GM23338 (cell line): ENCODE measurements around the gene DOCK1. TPM values are rescaled to one million over a fixed set of nuclear protein-coding genes. Genes with fewer than 3 reads are reported as not detected.

Experiments used
- ATAC-seq: fragments of 200-7000 bp; cut with Tn5 transposase; 3 replicates; pipeline ENCODE4 v1.9.1; 2020
- DNase-seq: peaks from one replicate; pipeline ENCODE4 v3.0.0-alpha.2; 2015; ENCODE audit warnings: low spot score
- H2AFZ ChIP-seq: fragments of 200-600 bp; sonication (generic); 2 replicates; pipeline ENCODE4 v1.8.0; 2016; ENCODE audit warnings: antibody characterized with exemption, mild to moderate bottlenecking, moderate library complexity
- H3F3A ChIP-seq: fragments of 200-600 bp; sonication (generic); replicated peaks from 2 replicates; pipeline ENCODE4 v1.8.0; 2017; ENCODE audit warnings: antibody characterized with exemption, mixed run types, low read depth
- H3K27ac ChIP-seq: fragments of 200-600 bp; sonication (generic); 2 replicates; pipeline ENCODE4 v1.6.1; 2016; ENCODE audit warnings: low read depth
- H3K27me3 ChIP-seq: fragments of 200-600 bp; sonication (generic); 2 replicates; pipeline ENCODE4 v1.8.0; 2016; ENCODE audit warnings: mild to moderate bottlenecking, mixed run types, moderate library complexity; ENCODE audit not compliant: insufficient read depth
- H3K36me3 ChIP-seq: fragments of 200-600 bp; sonication (generic); 2 replicates; pipeline ENCODE4 v1.8.0; 2016; ENCODE audit warnings: mild to moderate bottlenecking; ENCODE audit not compliant: insufficient read depth
- H3K4me1 ChIP-seq: fragments of 200-600 bp; sonication (generic); 2 replicates; pipeline ENCODE4 v1.8.0; 2016; ENCODE audit warnings: mild to moderate bottlenecking, moderate library complexity; ENCODE audit not compliant: insufficient read depth
- H3K4me2 ChIP-seq: fragments of 200-600 bp; sonication (generic); 2 replicates; pipeline ENCODE4 v1.7.1; 2017; ENCODE audit warnings: mixed run types
- H3K4me3 ChIP-seq: fragments of 200-600 bp; sonication (generic); 2 replicates; pipeline ENCODE4 v1.6.1; 2016; ENCODE audit warnings: mixed run types
- H3K79me2 ChIP-seq: fragments of 200-600 bp; sonication (generic); replicated peaks from 2 replicates; pipeline ENCODE4 v1.8.0; 2017; ENCODE audit warnings: mild to moderate bottlenecking; ENCODE audit not compliant: insufficient read depth
- H3K9me2 ChIP-seq: fragments of 200-600 bp; sonication (generic); 2 replicates; pipeline ENCODE4 v1.8.0; 2017; ENCODE audit not compliant: insufficient read depth
- H4K20me1 ChIP-seq: fragments of 200-600 bp; sonication (generic); replicated peaks from 2 replicates; pipeline ENCODE4 v1.8.0; 2017; ENCODE audit warnings: mild to moderate bottlenecking; ENCODE audit not compliant: insufficient read depth
- H3K27ac Mint-ChIP-seq: 2 replicates; pipeline ENCODE4 v1.8.0; 2020; ENCODE audit warnings: inconsistent platforms, mild to moderate bottlenecking, moderate library complexity, mixed read lengths
- H3K27me3 Mint-ChIP-seq: 3 replicates; pipeline ENCODE4 v1.8.0; 2022; ENCODE audit warnings: low read depth, mild to moderate bottlenecking, moderate library complexity, mixed read lengths, inconsistent platforms; ENCODE audit not compliant: insufficient read depth, poor library complexity
- H3K36me3 Mint-ChIP-seq: 3 replicates; pipeline ENCODE4 v1.8.0; 2021; ENCODE audit warnings: low read depth, mild to moderate bottlenecking, inconsistent platforms, moderate library complexity, mixed read lengths
- H3K4me1 Mint-ChIP-seq: 3 replicates; pipeline ENCODE4 v1.8.0; 2020; ENCODE audit warnings: mild to moderate bottlenecking, inconsistent platforms, mixed read lengths
- H3K4me3 Mint-ChIP-seq: 3 replicates; pipeline ENCODE4 v1.8.0; 2021; ENCODE audit warnings: moderate library complexity, mild to moderate bottlenecking, inconsistent platforms, mixed read lengths
- H3K9me3 Mint-ChIP-seq: 3 replicates; pipeline ENCODE4 v1.8.0; 2020; ENCODE audit warnings: moderate library complexity, mild to moderate bottlenecking, inconsistent platforms, mixed read lengths
- CREB1 ChIP-seq: fragments of 250-450 bp; sonication (Bioruptor Pico); IDR thresholded peaks from 2 replicates; pipeline ENCODE4 v1.5.0; 2020; ENCODE audit warnings: low read depth, mild to moderate bottlenecking, moderate library complexity
- EZH2phosphoT487 ChIP-seq: fragments of 200-600 bp; sonication (generic); IDR thresholded peaks from one replicate; pipeline ENCODE4 v1.8.1; 2018; ENCODE audit warnings: antibody characterized with exemption; ENCODE audit not compliant: unreplicated experiment
- JUNB ChIP-seq: IDR thresholded peaks from one replicate; pipeline ENCODE4 v1.6.1; 2016; ENCODE audit warnings: antibody characterized with exemption; ENCODE audit not compliant: unreplicated experiment
- NANOG ChIP-seq: IDR thresholded peaks from 2 replicates; pipeline ENCODE4 v1.6.1; 2016; ENCODE audit warnings: antibody characterized with exemption, borderline replicate concordance
- ZNF114 ChIP-seq: fragments of 250-450 bp; sonication (Bioruptor Pico); IDR thresholded peaks from 2 replicates; pipeline ENCODE4 v1.5.0; 2020; ENCODE audit warnings: mild to moderate bottlenecking, moderate library complexity
- polyA plus RNA-seq: library from polyadenylated mRNA; unstranded; fragments of >200 nt; fragmentation: Nextera tagmentation; extraction: Ambion mirVana; gene quantifications from 2 replicates; pipeline ENCODE4 v1.2.1, GENCODE V29; 2016
- total RNA-seq: library from RNA; depleted of rRNA; stranded (reverse); fragments of >200 nt; shearing (Covaris generic); gene quantifications from 2 replicates; pipeline ENCODE4 v1.2.3, GENCODE V29; 2014
- TF ChIP-seq, protein P1 (sequence below): IDR thresholded peaks from 2 replicates; pipeline ENCODE4 v1.6.1; 2016; ENCODE audit warnings: antibody characterized with exemption
- TF ChIP-seq, protein P2 (sequence below), 2 experiments: fragments of 200-600 bp in 1 of 2; sonication (generic) in 1 of 2; conservative IDR thresholded peaks; 2 replicates each; pipeline versions ENCODE4 v1.5.1 to v1.6.1; 2016 to 2017; ENCODE audit warnings: antibody characterized with exemption in 2 of 2, low read depth in 2 of 2, mild to moderate bottlenecking in 2 of 2, moderate library complexity in 1 of 2

The DOCK1 gene
- total and polyA plus RNA-seq, 2 experiments from 2014 or later, result 13.2 to 55.3 TPM

DNA sequence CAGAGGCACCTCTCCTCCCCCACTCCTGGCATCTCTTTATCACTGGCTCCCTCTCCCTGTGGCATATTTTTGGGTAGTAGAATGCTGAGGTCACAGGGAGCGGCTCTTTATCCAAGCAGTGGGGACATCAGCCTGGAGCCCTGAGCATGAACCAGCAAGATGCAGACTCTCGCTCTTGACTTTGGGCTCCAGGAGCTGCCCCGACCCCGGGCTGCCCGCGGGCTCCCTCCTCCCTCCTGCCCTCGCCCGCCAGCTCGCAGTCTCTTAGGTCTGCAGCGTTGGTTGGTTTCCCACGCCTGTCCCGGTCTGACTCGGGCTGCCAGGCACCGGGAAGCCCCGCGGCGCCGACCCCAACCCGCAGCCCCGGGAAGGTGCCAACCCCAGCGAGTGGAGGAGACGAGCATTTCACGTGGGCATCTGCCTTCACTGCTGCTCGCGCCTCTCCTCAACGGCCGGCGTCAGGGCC, 289.8 kb downstream of the DOCK1 start:
- peak overlapping the region; percentile 67 for H3K4me3 ChIP-seq
- no peaks in the 10 kb centered on the region for H3K36me3 ChIP-seq
- Mint-ChIP-seq H3K27ac (no peak overlapping the region), H3K4me1 (peaks cover 17% of the 10 kb centered on the region), H3K27me3 (peaks cover 16% of the 10 kb centered on the region), H3K9me3 (no peaks in the 10 kb centered on the region), H3K36me3 (no peaks in the 10 kb centered on the region), H3K4me3 (peak overlapping the region; percentile 66)
- H3K79me2 ChIP-seq, result no peaks in the 10 kb centered on the region; the same call in 1 of the 2 replicates
- H4K20me1 ChIP-seq, result peaks cover 3% of the 10 kb centered on the region; the same call in 1 of the 2 replicates
- H3K27ac ChIP-seq, result no peak overlapping the region
- H3K4me1 ChIP-seq, result peaks cover 12% of the 10 kb centered on the region; the same call in 1 of the 2 replicates
- no peak overlapping the region for H2AFZ ChIP-seq
- H3K4me2 ChIP-seq, result peak overlapping the region; percentile 90
- DNase-seq (peak; percentile 52), ATAC-seq (peak; percentile 61)
- H3K27me3 ChIP-seq, result peaks cover 49% of the 10 kb centered on the region
- TF ChIP-seq NANOG (no peak), EZH2phosphoT487 (no peak), JUNB (no peak), CREB1 (CRISPR knock-in tag) (no peak)
- TF ChIP-seq, protein P1, sequence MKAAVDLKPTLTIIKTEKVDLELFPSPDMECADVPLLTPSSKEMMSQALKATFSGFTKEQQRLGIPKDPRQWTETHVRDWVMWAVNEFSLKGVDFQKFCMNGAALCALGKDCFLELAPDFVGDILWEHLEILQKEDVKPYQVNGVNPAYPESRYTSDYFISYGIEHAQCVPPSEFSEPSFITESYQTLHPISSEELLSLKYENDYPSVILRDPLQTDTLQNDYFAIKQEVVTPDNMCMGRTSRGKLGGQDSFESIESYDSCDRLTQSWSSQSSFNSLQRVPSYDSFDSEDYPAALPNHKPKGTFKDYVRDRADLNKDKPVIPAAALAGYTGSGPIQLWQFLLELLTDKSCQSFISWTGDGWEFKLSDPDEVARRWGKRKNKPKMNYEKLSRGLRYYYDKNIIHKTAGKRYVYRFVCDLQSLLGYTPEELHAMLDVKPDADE, result no peak
- H3K9me2 ChIP-seq, result no peaks in the 10 kb centered on the region
- H3F3A ChIP-seq, result no peaks in the 10 kb centered on the region

- peak; percentile 47 for ATAC-seq
- Histone ChIP-seq H3K36me3 (no peaks in the 10 kb centered on the region), H3F3A (no peaks in the 10 kb centered on the region), H3K79me2 (no peaks in the 10 kb centered on the region; the same call in 1 of the 2 replicates), H3K9me2 (no peaks in the 10 kb centered on the region), H4K20me1 (peaks cover 3% of the 10 kb centered on the region; the same call in 1 of the 2 replicates), H3K27ac (no peak overlapping the region), H2AFZ (no peak overlapping the region), H3K27me3 (peaks cover 49% of the 10 kb centered on the region), H3K4me3 (peak overlapping the region; percentile 67), H3K4me2 (peak overlapping the region; percentile 90), H3K4me1 (peaks cover 12% of the 10 kb centered on the region; the same call in 1 of the 2 replicates)
- peak; percentile 58 for DNase-seq
- Mint-ChIP-seq H3K4me1 (peaks cover 17% of the 10 kb centered on the region), H3K27ac (no peak overlapping the region), H3K9me3 (no peaks in the 10 kb centered on the region), H3K27me3 (peaks cover 16% of the 10 kb centered on the region), H3K36me3 (no peaks in the 10 kb centered on the region), H3K4me3 (peak overlapping the region; percentile 66)
- TF ChIP-seq ZNF114 (CRISPR knock-in tag), result no peak
- TF ChIP-seq CREB1 (CRISPR knock-in tag), result no peak
- TF ChIP-seq, protein P2, sequence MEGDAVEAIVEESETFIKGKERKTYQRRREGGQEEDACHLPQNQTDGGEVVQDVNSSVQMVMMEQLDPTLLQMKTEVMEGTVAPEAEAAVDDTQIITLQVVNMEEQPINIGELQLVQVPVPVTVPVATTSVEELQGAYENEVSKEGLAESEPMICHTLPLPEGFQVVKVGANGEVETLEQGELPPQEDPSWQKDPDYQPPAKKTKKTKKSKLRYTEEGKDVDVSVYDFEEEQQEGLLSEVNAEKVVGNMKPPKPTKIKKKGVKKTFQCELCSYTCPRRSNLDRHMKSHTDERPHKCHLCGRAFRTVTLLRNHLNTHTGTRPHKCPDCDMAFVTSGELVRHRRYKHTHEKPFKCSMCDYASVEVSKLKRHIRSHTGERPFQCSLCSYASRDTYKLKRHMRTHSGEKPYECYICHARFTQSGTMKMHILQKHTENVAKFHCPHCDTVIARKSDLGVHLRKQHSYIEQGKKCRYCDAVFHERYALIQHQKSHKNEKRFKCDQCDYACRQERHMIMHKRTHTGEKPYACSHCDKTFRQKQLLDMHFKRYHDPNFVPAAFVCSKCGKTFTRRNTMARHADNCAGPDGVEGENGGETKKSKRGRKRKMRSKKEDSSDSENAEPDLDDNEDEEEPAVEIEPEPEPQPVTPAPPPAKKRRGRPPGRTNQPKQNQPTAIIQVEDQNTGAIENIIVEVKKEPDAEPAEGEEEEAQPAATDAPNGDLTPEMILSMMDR (conservative IDR thresholded peaks at IDR 0.05; ENCODE audit: low read depth in 2 of 2), result no peak
These were observed 290.5 kb downstream of the DOCK1 start for GRCh38 chr10:127195571-127196281.
